Panc1 (cell line): ENCODE results near the gene RNF7.

ENCODE experiments used
- CTCF ChIP-seq: fragments of 450-650 bp; IDR thresholded peaks from 2 replicates; pipeline ENCODE4 v1.5.1; 2017; ENCODE audit warnings: mild to moderate bottlenecking
- POLR2AphosphoS5 ChIP-seq: IDR thresholded peaks from 2 replicates; pipeline ENCODE4 v1.6.1; 2012; ENCODE audit warnings: mild to moderate bottlenecking, low read depth, low read length, moderate library complexity

- no peak for TF ChIP-seq CTCF
- TF ChIP-seq POLR2AphosphoS5, result no peak
Observed at GRCh38 chr3:141784531-141784930, 46.4 kb downstream of the RNF7 start.
